SK-N-MC (cell line): ENCODE data around the gene OSGIN1.

Experiments used
- DNase-seq: peaks from one replicate; pipeline ENCODE4 v3.0.0-alpha.2; 2011; ENCODE audit warnings: low read depth, low spot score
- H3K27ac ChIP-seq: fragments of 200-600 bp; sonication (generic); 2 replicates; pipeline ENCODE4 v1.5.1; 2016; ENCODE audit warnings: mixed run types
- H3K36me3 ChIP-seq: fragments of 200-600 bp; sonication (generic); 2 replicates; pipeline ENCODE4 v1.6.1; 2017; ENCODE audit warnings: antibody characterized with exemption, low read length, mixed read lengths; ENCODE audit not compliant: insufficient read depth
- H3K4me3 ChIP-seq: fragments of 200-600 bp; sonication (generic); 2 replicates; pipeline ENCODE4 v1.5.1; 2016
- H3K9ac ChIP-seq: fragments of 200-600 bp; sonication (generic); 2 replicates; pipeline ENCODE4 v1.8.0; 2017; ENCODE audit warnings: mixed run types, mixed read lengths; ENCODE audit not compliant: insufficient read length
- H3K9me3 ChIP-seq: fragments of 200-600 bp; sonication (generic); 2 replicates; pipeline ENCODE4 v1.6.1; 2017; ENCODE audit warnings: low read depth, mild to moderate bottlenecking, antibody characterized with exemption, low read length, moderate library complexity, mixed read lengths
- EZH2 ChIP-seq: fragments of 200-600 bp; sonication (generic); IDR thresholded peaks from one replicate; pipeline ENCODE4 v1.6.1; 2017; ENCODE audit warnings: antibody characterized with exemption
- FOXP2 ChIP-seq: optimal IDR thresholded peaks from 2 replicates; pipeline ENCODE3; 2011; ENCODE audit warnings: mild to moderate bottlenecking, moderate library complexity; ENCODE audit not compliant: insufficient read depth; ENCODE audit errors: extremely low read length, control extremely low read depth
- POLR2AphosphoS5 ChIP-seq: IDR thresholded peaks from 2 replicates; pipeline ENCODE4 v1.6.1; 2012; ENCODE audit warnings: mild to moderate bottlenecking, low read depth, low read length, borderline replicate concordance

Gene OSGIN1

GRCh38 chr16:83952940-83953795 lies at the start of gene OSGIN1:
Gene OSGIN1 (plus strand): TSS chr16:83953240. CDS start chr16:83957672, 4,432 bp downstream.
- no peak within 1 kb of the TSS for H3K9ac ChIP-seq
- no peaks in the 10 kb centered on the region for H3K36me3 ChIP-seq
- DNase-seq, result no peak
- peak within 1 kb of the TSS; percentile 57 for H3K4me3 ChIP-seq
- H3K9me3 ChIP-seq, result no peaks in the 10 kb centered on the region
- TF ChIP-seq EZH2, result no peak
- TF ChIP-seq FOXP2, result no peak
- TF ChIP-seq POLR2AphosphoS5, result no peak
- H3K27ac ChIP-seq, result no peak within 1 kb of the TSS

- no peak overlapping the region for H3K9ac ChIP-seq
- TF ChIP-seq EZH2 (no peak), FOXP2 (no peak), POLR2AphosphoS5 (no peak)
- no peaks in the 10 kb centered on the region for H3K9me3 ChIP-seq
- H3K36me3 ChIP-seq, result no peaks in the 10 kb centered on the region
- no peak overlapping the region for H3K27ac ChIP-seq
- DNase-seq, result no peak
- H3K4me3 ChIP-seq, result no peak overlapping the region
These were observed 49.3 kb upstream of the OSGIN1 start for GRCh38 chr16:83903751-83904150.

- no peak overlapping the region for H3K9ac ChIP-seq
- DNase-seq, result no peak
- no peaks in the 10 kb centered on the region for H3K36me3 ChIP-seq
- H3K9me3 ChIP-seq, result no peaks in the 10 kb centered on the region
- TF ChIP-seq FOXP2 (no peak), POLR2AphosphoS5 (no peak), EZH2 (no peak)
- H3K4me3 ChIP-seq, result no peak overlapping the region
- H3K27ac ChIP-seq, result no peak overlapping the region
These were observed 46.4 kb upstream of the OSGIN1 start for GRCh38 chr16:83906683-83907082.

GRCh38 chr16:83907111-83907510 lies 45.9 kb upstream of the OSGIN1 start:
- H3K9ac ChIP-seq, result no peak overlapping the region
- no peak overlapping the region for H3K27ac ChIP-seq
- H3K4me3 ChIP-seq, result no peak overlapping the region
- H3K36me3 ChIP-seq, result no peaks in the 10 kb centered on the region
- no peak for TF ChIP-seq FOXP2
- no peak for TF ChIP-seq EZH2
- TF ChIP-seq POLR2AphosphoS5, result no peak
- H3K9me3 ChIP-seq, result no peaks in the 10 kb centered on the region
- no peak for DNase-seq

GRCh38 chr16:83907631-83908250 lies 45.3 kb upstream of the OSGIN1 start:
- no peak for DNase-seq
- Histone ChIP-seq H3K4me3 (no peak overlapping the region), H3K9me3 (no peaks in the 10 kb centered on the region), H3K9ac (no peak overlapping the region), H3K27ac (no peak overlapping the region), H3K36me3 (no peaks in the 10 kb centered on the region)
- no peak for TF ChIP-seq EZH2
- TF ChIP-seq FOXP2, result no peak
- TF ChIP-seq POLR2AphosphoS5, result no peak

- no peaks in the 10 kb centered on the region for H3K9me3 ChIP-seq
- no peak overlapping the region for H3K9ac ChIP-seq
- DNase-seq, result no peak
- no peak overlapping the region for H3K4me3 ChIP-seq
- no peak for TF ChIP-seq POLR2AphosphoS5
- no peak for TF ChIP-seq FOXP2
- no peak for TF ChIP-seq EZH2
- no peak overlapping the region for H3K27ac ChIP-seq
- H3K36me3 ChIP-seq, result no peaks in the 10 kb centered on the region
These were observed 44.2 kb upstream of the OSGIN1 start for GRCh38 chr16:83908798-83909197.

- Histone ChIP-seq H3K36me3 (no peaks in the 10 kb centered on the region), H3K9me3 (no peaks in the 10 kb centered on the region), H3K27ac (no peak overlapping the region), H3K9ac (no peak overlapping the region), H3K4me3 (no peak overlapping the region)
- DNase-seq, result no peak
- TF ChIP-seq POLR2AphosphoS5 (no peak), FOXP2 (no peak), EZH2 (no peak)
These were observed 41.8 kb upstream of the OSGIN1 start for GRCh38 chr16:83911290-83911689.

- DNase-seq, result no peak
- Histone ChIP-seq H3K9ac (no peak overlapping the region), H3K9me3 (no peaks in the 10 kb centered on the region), H3K27ac (no peak overlapping the region), H3K4me3 (no peak overlapping the region), H3K36me3 (no peaks in the 10 kb centered on the region)
- TF ChIP-seq EZH2 (no peak), POLR2AphosphoS5 (no peak), FOXP2 (no peak)
These were observed 40.4 kb upstream of the OSGIN1 start for GRCh38 chr16:83912519-83913244.

- DNase-seq, result no peak
- TF ChIP-seq POLR2AphosphoS5, result no peak
- no peak overlapping the region for H3K27ac ChIP-seq
- no peak overlapping the region for H3K4me3 ChIP-seq
- no peaks in the 10 kb centered on the region for H3K36me3 ChIP-seq
- no peaks in the 10 kb centered on the region for H3K9me3 ChIP-seq
- H3K9ac ChIP-seq, result no peak overlapping the region
These were observed 39.8 kb upstream of the OSGIN1 start for GRCh38 chr16:83913245-83913633.
